NCI-H1048 (cell line): ENCODE measurements around the gene REPS2.
"Not testable (repeated sequence)": the region's sequence is repeated elsewhere in the genome, so short reads cannot be mapped to it uniquely, and the experiment has no call there.

Experiments used
- DNase-seq: peaks from one replicate; lab custom pipeline; 2025; lab: John Stamatoyannopoulos, UW

The REPS2 gene

DNA sequence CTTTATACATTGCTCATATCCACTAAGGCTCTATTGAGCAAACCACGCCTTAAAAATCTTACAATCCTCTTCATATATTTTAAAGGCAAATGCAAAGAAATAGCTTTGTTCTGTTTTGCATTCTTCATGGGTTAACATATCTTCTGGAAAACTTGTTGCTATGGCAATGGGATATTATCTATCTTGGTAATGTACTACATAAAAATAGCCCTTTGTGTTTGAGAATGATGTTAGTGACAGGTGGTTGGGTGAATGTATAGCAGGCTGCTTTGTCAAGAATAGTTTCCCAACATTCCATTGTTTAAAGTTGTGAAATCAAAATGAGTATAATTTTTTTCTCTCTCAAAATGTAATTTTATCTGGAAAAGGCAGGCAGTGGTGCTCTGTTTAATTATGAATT lies 16.8 kb downstream of the REPS2 start:
- no peak for DNase-seq

DNA sequence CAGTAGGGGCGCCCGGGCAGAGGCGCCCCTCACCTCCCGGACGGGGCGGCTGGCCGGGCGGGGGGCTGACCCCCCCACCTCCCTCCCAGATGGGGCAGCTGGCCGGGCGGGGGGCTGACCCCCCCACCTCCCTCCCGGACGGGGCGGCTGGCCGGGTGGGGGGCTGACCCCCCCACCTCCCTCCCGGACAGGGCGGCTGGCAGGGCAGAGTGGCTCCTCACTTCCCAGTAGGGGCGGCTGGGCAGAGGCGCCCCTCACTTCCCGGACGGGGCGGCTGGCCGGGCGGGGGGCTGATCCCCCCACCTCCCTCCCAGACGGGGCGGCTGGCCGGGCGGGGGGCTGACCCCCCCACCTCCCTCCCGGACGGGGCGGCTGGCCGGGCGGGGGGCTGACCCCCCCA lies 18.5 kb downstream of the REPS2 start:
- not testable (repeated sequence) for DNase-seq

DNA sequence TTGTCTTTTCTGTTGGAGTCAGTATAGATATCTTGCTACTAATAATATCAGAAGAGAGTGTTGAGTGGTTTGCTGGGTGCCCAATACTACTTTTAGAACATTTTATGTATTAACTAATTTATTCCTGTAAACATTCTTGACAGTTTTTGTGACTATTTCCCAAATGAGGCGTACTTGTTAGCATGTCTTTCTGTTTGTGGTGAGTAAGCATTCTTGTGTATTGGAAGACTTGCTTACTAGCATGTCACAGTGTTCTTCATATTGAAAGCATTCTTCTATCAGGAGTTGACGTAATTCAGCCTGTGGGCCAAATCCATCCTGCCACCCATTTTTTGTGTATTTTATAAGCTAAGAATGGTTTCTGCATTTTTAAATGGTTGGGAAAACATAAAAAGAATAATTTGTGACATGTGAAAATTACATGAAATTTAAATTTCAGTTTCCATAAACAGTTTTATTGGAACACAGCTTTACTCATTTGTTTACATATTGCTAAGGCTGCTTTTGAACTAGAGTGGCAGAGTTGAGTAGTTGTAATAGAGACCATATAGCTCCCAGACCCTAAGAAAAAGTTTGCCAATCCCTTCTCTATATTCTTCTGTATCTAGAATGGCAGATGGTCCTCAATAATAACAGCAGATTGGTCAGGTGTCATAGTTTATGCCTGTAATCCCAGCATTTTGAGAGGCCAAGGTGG lies 20.4 kb downstream of the REPS2 start:
- no peak for DNase-seq

DNA sequence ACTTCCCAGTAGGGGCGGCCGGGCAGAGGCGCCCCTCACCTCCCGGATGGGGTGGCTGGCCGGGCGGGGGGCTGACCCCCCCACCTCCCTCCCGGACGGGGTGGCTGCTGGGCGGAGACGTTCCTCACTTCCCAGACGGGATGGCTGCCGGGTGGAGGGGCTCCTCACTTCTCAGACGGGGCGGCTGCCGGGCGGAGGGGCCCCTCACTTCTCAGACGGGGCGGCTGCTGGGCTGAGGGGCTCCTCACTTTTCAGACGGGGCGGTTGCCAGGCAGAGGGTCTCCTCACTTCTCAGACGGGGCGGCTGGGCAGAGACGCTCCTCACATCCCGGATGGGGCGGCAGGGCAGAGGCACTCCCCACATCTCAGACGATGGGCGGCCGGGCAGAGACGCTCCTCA lies 22.3 kb downstream of the REPS2 start:
- DNase-seq: not testable (repeated sequence)

DNA sequence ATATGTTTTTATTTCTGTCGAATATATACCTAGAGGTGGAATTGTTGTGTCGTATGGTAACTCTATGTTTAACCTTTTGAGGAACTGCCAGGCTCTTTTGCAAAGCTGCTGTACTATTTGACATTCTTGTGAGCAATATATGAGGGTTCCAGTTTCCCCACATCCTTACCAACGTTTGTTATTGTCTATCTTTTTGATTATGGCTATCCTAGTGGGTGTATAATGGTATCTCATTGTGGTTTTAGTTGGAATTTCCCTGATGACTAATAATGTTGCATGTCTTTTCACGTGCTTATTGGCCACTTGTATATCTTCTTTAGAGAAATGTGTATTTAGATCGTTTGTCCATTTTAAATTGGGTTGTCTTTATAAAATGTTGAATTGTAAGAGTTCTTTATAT lies 24.5 kb downstream of the REPS2 start:
- DNase-seq: no peak

DNA sequence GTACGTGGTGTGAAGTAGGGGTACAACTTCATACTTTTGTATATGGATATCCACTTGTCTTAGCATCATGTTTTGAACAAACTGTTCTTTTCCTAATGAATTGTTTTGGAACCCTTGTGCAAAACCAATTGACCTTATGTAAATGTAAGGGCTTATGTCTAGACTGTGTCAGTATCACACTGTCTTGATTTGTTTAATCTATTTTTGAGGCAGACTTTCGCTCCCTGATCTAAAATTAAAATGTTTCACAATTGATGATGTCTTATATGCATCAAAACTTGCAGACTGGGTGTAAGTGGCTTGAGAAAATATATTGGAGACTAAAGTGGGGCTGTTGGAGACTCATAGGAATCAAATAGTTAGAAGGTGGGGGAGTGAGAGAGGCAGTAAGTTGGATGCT lies 25.2 kb downstream of the REPS2 start:
- DNase-seq: no peak

DNA sequence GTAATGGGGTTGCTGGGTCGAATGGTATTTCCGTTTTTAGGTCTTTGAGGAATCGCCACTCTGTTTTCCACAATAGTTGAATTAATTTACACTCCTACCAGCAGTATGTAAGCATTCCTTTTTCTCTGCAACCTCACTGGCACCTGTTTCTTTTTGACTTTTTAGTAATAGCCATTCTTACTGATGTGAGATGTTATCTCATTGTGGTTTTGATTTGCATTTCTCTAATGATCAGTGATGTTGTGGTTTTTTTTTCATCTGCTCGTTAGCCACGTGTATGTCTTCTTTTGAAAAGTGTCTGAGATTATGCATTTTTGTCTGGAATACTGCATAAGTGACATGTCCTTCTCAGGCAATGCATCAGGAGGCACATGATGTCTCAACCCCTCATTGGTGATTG lies 28.8 kb downstream of the REPS2 start:
- DNase-seq: no peak

DNA sequence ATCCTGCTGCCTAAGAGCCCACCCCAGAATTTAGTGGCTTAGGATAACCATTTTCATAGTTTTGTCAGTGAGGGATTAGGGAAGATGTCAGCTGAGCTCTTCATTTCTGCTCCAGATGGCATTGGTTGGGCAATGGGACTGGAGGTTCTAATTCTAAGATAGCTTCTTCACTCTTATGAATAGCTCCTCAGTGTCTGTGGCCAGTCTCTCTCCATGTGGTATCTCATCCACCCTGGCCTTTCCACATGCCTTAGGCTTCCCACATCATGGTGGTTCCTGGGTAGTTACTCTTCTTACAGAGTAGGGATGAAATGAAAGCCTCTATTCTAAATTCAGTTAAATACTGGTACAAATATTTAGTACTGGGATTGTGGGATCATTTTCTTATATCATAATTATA lies 31.3 kb downstream of the REPS2 start:
- no peak for DNase-seq

DNA sequence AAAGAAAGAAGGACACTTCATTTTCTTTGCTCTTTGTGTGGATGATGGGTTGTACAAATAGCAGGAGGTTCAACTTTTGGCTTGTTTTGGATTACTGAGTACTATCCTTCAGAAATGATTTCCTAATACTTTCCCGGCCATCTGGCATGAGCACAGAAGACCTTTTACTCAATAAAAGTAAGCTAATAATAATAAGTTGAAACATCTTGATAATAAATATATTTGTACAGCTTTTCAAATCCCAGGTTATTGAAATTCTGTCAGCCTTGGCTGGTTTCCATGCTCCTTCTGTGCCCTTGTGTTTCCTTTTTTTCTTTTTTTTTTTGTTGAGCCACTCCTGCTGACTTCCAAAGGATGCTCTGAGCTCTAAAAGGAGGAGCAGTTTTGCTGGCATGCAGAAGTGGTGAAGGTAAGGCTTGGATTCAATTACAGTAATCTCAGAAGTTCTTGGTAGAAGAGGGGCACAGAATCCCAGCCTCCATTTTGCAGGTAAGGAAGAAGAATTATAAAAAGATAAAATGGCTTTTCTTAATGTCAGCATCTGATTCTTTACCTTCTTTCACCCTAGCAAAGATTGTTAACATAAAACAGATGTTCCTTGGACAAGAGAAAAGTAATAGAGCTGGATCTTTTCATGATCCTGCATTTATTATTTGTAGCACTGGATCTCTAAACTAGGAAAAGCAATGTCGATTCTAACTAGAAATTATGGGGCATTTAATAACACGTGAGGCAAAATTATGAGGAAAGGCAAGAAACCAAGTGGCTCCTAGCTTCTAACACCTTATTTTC lies 31.9 kb downstream of the REPS2 start:
- DNase-seq: no peak

DNA sequence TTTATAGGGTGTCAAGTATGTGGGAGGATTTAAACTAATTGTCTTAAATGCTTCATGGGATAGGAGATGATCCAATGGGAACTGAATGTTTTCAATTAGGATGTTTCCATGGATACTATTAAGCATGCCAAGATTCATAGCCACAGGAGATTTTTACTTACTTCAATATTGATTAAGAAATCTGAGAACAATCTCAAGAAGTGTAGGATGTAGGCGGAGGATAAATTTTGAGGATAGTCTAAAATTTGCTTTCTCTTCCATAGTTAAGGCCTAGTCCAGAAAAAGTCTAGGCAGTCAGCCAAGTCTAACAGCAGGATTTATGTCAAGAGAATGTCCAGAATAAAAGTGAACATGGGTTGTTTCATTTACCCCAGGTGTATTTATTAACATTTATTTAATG lies 32.8 kb downstream of the REPS2 start:
- DNase-seq: no peak

DNA sequence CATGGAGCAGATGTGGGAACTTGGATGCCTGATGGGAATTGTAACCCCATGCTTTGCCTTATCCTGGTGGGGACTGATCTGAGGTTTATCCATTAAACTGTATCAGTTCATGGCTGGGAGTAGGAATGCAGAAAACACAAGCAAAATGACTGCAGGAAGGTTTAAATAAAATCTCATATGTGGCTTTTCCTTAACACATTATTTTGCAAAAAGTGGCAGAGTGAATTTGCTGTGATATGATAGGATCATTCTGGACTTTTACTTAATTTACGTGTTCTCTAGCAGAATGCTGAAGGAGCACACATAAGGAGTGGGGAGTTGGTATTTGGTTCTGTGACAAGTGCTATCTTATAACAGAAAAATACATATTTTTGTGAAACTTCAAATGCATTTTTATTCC lies 34.8 kb downstream of the REPS2 start:
- DNase-seq: no peak

DNA sequence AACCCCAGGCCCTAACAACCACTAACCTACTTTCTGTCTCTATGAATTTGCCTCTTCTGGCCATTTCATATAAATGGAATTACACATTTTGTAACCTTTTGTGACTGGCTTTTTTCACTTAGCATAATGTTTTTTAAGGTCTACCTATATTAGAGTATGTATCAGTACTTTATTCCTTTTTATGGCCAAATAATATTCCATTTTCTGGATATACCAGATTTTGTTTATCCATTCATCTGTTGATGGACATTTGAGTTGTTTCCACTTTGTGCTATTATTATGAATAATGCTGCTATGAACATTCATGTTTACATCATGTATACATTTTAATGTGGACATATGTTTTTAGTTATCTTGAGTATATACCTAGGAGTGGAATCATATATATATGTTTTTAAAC lies 35.5 kb downstream of the REPS2 start:
- no peak for DNase-seq

DNA sequence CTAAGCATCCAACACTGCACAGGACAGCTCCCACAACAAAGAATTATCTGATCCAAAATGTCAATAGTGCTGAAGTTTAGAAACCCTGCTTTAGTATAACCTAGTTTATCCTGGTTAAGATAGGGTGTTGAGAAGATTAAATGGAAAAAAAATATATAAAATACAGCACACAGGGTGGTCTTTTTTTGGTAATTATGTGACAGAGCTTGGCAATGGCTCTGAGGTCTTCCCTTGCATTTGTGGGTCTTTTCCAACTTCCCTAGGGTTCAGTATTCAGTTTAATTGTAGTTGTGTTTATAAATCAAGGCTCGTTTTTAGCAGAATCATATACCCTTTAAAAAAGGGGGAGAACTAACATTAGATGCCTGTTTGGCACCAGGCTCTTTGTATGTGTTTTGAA lies 36.6 kb downstream of the REPS2 start:
- no peak for DNase-seq

DNA sequence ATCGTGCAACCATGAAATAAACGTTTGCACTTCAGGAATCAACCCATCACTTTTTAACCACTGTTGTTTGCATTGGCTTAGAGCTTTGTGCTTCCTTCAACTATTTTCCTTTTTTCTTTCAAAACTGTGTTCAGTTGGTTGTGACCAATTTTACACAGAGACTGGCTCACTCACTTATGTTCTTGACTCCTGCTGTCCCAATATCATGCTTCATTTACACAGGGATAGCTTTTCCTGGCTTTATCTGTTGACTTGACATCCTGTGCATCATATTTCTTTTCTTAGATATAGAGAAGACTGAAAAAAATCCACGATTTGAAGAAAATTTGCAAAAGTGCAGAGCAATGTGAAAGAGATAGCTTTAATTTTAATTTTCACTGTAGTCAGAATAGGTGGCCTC lies 38.8 kb downstream of the REPS2 start:
- no peak for DNase-seq

DNA sequence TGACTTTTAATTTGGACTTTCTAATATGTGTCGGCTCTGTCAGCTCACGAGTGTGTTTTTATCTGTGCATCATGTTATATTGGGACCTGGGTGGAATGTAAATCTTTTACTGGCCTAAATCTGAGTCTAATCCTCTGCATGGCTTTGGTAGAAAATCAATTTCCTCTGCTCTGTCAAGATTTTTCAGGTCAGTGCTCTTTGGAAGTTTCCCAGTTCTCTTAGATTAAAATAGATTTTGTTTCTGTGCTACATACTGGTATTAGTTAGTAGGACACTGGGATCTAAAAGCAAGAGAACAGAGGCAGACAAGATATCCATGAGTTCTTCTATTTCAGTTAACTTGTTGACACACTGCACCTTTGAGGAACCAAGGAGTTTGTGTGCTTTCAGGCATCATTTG lies 39.7 kb downstream of the REPS2 start:
- no peak for DNase-seq

DNA sequence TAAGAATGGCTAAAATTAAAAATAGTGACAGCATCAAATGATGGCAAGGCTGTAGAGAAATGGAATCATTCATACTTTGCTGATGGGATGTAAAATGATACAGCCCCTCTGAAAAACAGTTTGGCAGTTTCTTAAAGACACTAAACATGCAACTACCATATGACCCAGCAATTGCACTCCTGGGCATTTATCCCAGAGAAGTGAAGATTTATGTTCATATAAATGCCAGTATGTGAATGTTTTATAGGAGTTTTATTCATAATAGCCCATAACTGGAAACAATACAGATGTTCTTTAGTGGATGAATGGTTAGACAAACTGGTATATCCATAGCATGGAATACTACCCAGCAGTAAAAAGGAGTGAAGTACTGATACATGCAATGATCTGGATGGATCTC lies 43.3 kb downstream of the REPS2 start:
- DNase-seq: no peak

DNA sequence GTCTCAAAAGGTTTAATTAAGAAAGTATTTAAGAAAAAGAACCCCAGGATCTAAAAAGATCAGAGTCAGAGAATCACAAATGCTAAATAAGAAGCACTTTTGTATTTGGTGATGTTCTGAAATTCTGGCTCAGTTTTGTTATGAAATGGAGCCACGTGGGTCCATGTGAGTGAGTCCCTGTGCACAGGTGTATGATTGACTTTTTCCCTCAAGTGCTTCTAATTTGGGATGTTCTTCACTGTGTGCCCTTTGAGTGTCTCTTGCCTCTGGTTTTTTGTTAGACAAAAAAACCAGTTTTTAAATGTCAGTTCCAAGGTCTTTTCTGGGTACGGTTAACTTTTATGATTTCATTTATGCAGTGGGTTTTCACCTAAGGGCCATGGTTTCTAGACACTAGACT lies 44.4 kb downstream of the REPS2 start:
- no peak for DNase-seq

DNA sequence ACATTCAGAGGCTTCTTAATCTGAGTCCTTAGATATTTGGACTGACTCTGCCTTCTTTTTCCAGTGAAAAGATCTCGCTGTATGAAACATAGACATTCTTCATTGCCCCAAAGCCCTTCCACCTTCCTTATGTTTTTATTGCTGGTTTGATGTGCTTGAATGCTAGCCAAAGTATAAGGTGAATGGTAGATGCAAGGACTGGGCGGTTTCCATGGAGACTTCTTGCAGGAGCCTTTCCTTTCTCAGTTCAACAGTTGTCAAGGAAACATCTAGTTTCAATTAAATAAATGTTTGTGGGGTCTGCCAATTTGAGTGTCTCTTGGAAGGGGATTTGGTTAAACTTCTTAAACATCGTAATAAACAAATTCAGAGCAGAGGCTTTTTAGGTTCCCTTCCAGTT lies 46.0 kb downstream of the REPS2 start:
- no peak for DNase-seq

DNA sequence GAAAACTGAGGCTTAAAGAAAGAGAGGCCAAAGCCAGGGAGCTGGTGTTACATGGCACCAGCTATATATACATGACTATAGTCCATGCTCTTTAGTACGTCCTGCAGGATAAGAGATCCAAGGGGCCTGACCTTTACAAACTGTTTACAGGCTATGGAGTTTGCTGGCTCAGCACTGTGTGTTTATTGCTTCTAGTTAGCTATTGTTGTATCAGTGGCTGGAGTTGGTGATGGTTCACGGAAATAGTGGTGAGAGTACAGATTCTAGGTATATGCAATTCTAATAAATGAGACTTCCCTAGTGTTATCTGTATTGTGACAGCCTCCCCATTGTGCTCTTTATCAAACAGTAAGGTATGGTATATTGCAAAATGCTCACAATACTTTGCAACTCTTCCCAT lies 46.5 kb downstream of the REPS2 start:
- no peak for DNase-seq

DNA sequence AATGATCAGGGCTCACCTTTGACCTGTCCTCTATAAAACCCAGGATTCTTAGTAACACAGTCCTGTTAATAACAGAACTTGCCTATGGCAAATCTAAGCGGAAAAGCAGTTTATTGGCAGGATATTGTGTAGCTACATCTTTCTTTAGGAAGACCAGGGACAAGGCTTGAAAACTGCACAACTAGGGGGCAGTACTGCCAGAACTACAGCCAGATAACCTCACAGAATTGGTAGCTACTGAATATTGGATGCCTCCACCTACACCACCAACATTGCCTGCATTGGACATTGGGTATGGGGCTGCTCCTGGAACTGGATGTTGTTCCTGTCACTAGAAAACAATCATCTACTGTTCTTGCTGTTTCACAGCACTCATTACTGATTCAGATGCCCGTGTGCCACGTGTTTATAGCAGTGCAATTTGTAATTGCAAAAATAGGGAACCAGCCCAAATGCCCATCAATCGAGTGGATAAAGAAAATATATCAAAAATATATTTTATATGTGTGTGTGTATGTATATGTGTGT lies 47.4 kb downstream of the REPS2 start:
- DNase-seq: no peak

DNA sequence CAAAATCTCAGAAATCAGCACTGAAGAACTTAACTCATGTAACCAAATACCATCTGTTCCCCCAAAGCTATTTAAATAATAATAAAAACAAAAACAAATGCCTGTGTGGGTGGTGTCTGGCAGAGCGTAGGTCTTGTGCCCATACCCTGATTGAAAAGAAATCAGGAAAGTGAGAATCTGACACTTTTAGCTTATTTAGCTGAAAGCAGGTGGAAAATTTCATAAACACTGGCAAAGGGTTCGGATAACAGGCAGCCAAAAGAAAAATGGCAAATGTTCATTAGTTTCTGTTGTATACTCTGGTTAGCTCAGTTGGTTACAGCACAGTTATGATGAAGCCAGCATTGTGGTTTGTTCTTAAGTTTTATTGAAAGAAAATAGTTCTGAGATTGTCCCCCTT lies 48.3 kb downstream of the REPS2 start:
- no peak for DNase-seq

DNA sequence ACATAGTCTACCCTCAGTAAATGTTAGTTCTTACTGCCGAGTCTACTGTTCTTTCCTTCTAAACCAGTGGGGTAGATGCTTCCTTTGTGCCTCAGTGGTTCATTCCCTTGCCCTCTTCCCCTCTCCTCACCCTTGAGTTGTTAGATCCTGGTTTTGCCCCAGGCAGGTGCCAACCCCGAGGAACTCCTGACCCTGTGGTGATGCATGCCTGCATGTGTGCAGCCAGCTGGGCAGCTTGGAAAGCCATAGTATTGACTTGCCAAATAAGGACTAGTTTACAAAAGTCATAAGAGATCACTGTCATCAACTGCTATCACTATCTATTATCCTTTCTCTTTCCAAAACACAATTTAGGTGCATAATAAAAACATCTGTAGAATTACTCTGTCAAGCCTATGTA lies 50.9 kb downstream of the REPS2 start:
- no peak for DNase-seq

DNA sequence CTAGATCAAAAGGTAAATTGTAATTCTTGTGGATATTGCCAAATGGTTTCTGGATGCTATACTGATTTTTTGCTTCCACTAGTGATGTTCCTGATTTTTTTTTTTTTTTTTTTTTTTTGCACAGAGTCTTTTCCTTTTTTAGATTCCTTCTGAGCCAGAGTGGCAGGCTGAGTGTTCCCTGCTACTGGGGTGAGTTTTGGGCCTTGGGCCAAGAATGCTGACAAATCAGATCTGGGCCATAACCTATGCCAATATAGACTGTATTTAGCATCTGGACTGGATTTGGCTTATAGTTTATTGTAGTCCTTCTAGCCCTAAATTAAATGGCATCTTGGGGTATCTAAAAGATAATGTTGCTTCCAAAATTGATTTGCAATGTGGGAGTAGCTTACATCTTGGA lies 52.8 kb downstream of the REPS2 start:
- DNase-seq: no peak

DNA sequence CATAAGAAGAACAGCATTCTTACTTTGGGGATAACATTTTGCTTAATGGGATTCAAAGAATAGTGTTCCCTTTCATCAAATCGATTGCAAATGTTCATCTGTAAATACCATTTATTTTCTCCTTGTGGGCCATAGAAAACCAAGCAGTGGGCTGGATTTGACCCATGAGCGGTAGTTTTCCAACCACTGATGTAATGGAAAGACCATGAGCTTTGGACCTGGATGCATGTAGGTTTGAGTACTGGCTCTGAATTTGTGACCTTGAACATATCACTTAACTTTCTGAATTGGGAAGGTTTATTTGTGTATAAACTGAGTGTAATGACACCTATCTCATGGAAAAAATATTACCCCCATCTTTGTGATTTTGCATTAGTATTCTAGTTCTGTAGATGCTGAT lies 54.3 kb downstream of the REPS2 start:
- no peak for DNase-seq
